CD4-positive, alpha-beta T cell treated with Interleukin-17A for 4 hours (primary cell): ENCODE data around the gene USP7.
"Not testable (repeated sequence)": the region's sequence is repeated elsewhere in the genome, so short reads cannot be mapped to it uniquely, and the experiment has no call there.

Source experiments
- DNase-seq: peaks from one replicate; pipeline ENCODE4 v3.0.0-alpha.2; 2020; ENCODE audit warnings: mixed read lengths

The USP7 gene

DNA sequence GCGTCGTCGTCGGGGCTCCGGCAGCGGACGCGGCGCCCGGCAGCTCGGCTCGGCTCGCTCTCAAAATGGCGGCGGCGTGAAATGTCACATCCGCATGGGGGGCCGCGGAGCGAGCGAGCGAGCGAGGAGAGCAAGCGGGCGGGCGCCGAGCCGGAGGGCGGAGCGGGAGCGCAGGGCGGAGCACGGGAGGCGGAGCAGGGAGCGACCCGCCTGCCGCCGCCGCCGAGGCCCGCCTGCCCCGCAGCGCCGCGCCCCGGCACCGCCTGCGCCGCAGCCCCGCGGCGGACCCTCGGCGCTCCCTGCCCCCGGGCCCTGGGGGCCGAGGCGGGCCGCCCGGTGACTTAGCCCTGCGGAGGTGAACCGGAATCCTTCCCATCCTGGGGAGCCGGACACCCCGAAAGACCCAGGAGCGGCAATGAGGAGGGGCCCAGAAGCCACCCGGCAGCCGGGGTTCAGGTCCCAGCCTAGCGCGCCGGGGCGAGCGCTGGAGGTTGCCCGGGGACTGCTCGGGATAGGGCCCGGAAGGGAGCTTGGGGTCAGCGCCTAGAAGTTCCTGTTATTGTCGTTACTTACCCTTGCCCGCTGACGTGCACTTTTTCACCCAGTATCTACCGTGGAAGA is at the start of gene USP7:
Gene USP7, minus strand, starts transcription at position 86 of the 621 bp plus-strand sequence. CDS start 621 bp downstream, outside the sequence.
- DNase-seq: peak; percentile 94

DNA sequence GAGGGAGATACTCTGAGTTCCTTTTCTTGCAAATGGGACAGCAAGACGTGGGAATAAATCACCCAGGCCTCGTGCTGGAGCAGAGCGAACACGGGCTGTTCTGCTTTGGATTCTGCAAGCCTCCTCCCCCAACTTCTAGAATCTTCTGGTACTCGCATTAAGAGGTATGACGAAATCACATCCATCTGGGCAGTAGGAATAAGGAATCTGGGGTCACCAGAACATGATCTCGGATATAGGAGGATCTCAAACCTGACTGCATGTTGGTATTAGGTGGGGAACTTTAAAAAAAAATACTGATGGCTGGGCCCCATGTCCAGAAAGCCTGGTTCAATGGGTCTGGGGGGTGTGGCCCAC is 49.8 kb upstream of the USP7 start:
- DNase-seq: no peak

DNA sequence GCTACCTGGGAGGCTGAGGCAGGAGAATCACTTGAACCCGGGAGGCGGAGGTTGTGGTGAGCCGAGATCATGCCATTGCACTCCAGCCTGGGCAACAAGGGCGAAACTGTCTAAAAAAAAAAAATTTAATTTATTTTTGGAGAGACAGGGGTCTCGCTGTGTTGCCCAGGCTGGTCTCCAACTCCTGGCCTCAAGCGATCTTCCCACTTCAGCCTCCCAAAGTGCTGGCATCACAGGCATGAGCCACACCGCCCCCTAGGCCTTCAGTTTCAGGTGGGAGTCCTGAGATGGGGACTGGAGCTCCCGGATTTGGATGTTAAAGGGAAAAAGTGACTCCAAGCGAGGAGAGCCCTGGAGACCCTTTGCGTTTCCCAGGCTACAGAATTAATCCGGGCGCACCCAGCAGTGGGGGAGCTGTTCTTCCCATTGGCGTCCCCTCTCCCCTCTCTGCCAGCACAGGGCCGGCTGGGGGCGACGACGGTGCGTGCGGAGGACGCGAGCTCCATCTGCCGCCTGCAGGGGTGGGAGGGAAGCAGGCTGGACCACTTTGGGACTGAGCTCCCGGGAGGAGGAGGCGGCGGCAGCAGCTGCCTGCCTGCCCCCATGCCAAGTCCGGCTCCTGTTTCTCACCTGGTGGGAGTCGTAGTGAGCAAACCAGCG is 49.3 kb upstream of the USP7 start:
- peak; percentile 10 for DNase-seq

DNA sequence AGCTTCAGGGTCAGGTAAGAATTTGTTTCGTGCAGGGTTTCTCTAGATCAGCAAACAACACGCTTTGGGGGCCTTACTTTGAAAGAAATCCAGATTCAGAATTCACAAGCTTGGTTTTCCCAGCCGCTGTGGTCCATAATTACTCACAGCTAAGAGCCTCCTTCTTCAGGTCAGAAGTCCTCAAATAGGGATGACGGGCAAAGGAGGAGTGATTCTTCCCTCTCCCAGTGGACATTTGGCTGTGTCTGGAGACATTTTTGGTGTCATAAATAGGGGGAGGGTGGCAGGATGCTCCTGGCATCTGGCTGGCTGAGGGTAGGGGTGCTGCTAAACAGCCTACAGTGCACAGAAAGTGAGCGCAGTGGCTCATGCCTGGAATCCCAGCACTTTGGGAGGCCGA is 48.6 kb upstream of the USP7 start:
- DNase-seq: no peak

DNA sequence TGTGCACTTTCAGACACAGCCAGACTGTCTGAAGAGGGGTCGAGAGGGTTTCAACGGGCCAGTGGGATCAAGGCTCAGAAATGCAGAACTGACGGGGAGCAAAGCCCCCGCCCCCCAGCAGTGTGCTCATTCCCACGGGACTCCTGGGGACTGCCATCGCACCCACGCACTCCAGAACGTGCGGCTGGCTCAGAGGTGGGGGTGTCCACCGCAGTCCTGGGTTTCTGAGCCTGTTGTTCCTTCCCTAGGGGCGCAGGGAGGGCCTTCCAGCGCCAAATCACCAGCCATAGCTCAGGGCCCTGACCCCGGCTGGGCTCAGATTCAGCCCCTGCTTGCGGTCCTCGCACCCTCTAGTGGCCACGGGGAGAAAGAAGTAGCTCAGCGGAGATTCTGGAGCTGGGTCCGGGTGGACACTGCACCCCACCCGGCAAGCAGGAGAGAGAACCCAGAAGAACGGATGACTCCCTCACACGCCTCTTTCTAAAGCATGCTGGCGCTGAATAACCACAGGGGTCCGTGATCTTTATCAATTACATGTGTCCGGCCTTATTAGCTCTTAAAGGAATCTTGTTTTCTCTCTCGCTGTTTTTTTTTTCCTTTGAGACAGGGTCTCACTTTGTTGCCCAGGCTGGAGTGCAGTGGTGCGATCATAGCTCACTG is 45.0 kb upstream of the USP7 start:
- DNase-seq: peak; percentile 76

DNA sequence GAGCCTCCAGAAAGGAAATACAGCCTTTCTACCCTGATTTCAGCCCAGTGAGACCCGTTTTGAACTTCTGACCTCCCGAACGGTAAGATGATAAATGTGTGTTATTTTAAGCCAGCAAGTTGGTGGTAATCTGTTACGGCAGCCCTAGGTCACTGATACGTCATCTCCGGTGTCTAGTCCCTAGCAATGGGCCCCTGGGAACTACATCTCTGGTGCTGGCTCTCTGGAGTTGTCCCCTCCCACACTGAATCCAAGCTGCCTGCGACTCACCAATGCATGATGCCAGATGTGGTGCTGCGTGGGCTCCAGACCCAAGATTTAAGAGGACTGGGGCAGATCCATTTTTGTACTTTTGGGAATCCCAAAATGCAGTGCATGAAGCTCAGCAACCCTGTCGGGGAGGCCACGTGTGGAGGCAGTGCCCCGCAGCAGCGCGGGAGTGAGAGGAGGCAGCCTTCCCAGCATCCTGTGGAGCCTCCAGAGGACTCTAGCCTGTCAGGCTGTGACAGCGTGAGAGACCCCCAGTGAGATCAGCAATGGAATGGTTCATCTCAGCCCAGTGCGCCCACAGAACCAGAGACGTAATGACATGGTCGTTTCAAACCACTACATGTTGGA is 43.6 kb upstream of the USP7 start:
- DNase-seq: no peak

DNA sequence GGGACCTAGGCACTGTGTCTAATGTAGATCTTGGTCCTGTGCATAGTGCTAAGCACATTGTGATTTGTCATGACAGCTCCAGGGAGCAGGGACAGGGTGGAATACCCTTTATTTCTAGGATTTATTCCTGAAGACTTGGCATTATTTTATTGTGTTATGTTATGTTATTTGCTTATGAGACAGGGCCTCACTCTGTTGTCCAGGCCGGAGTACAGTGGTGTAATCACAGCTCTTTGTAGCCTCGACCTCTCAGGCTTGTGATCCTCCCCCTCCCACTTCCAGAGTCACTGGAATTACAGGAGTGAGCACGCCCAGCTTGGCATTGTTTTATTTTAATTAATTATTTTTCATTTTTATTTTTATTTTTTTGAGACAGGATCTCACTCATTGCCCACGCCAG is 40.5 kb upstream of the USP7 start:
- no peak for DNase-seq

DNA sequence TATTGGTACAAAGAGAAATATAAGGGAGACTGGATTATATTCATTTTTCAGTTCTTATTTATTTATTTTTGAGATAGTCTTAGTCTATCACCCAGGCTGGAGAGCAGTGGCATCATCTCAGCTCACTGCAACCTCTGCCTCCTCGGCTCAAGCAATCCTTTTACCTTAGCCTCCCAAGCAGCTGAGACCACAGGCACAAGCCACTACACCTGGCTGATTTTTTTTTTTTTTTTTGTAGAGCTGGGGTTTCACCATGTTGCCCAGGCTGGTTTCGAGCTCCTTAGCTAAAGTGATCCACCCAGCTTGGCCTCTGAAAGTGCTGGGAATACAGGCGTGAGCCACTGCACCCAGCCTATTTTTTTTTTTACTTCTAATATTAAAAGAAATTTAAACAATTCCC is 40.1 kb upstream of the USP7 start:
- DNase-seq: no peak

DNA sequence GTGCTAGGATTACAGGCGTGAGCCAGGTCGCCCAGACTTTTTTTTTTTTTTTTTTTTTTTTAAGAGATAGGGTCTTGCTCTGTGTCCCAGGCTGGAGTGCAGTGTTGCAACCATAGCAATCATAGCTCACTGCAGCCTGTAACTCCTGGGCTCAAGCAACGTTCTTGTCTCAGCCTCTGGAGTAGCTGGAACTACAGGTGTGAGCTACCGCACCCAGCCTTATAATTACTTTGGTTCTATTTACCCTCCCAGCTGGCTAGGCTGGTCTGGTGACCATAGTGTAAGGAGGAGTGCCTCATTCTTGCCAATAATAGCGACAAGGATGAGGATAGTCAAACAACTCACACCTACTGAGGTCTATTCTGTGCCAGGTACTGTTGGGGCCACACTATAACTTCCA is 39.6 kb upstream of the USP7 start:
- no peak for DNase-seq

DNA sequence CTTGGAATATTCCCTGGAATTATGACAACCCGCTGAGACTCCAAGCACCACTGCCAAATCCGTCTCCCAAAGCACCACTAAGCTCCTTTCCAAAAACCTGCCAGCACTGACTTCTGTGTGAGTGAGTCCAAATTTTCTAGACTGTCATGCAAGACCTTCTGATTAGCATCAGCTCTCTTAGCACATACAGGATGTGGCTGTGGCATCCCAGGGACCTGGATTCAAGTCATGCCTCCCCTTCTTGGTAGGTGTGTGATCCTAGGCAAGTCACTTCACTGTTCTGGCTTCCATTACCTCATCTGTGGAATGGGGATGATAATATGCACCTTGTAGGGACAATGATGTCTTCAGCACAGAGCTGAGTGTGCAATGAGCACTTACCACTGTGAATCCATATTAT is 38.3 kb upstream of the USP7 start:
- DNase-seq: no peak

DNA sequence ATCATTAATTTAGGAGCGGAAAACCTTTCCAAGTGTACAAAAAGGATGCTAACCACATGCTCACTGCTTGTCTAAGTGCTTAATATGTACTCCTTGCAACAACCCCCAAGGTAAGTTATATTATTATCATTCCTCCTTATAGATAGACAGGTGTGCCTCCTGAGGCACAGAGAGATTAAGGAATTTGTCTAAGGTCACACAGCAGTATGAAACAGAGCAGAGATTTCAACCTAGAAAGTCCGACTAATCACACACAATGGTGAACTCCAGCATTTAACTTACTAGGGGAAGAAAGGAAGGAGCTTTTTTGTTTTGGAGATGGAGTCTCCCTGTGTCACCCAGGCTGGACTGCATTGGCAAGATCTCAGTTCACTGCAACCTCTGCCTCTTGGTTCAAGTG is 37.0 kb upstream of the USP7 start:
- DNase-seq: no peak

DNA sequence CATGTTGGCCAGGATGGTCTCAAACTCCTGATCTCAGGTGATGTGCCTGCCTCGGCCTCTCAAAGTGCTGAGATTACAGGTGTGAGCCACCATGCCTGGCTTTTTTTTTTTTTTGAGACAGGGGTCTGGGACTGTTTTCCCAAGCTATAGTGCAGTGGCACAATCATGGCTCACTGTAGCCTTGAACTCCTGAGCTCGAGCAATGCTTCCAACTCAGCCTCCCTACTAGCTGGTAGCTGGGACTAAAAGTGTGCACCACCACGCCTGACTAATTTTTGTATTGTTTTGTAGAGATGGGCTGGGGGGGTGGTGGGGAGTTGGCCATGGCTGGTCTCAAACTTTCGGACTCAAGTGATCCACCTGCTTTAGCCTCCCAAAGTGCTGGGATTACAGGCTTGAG is 36.1 kb upstream of the USP7 start:
- DNase-seq: no peak

DNA sequence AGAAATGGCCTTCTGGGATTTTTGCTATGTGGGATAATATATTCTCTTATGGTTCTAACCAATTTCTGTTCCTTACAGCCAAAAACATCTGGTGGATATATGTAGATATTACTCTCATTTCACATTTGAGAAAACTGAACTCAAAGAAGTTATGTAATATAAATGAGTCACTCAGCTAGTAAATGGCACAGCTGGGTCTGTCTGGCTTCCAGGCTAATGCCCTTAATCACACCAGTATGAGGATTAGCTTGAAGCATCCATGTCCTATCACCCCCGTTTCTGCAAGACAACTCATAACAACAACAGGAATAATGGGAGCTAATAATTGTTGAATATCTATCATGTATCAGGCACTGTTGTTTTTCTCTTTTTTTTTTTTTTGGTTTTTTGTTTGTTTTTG is 34.4 kb upstream of the USP7 start:
- DNase-seq: no peak

DNA sequence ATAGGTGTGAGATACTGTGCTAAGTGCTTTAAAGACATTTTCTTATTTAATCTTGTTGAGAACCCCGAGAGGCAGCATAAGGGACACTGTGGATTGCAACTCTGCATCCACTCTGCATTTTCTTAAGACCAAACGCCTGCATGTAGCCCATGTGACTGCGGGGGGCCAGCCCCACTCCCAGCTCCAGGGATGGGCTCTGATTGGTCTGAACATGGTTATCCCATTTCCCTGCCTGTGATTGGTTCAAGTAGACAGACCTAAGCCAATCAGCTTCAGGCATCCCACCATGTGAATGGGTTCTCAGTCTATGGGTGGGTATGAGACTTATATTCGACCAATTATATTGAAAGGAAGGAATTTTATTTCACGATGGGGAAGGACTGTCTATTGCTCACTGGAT is 33.2 kb upstream of the USP7 start:
- DNase-seq: no peak

DNA sequence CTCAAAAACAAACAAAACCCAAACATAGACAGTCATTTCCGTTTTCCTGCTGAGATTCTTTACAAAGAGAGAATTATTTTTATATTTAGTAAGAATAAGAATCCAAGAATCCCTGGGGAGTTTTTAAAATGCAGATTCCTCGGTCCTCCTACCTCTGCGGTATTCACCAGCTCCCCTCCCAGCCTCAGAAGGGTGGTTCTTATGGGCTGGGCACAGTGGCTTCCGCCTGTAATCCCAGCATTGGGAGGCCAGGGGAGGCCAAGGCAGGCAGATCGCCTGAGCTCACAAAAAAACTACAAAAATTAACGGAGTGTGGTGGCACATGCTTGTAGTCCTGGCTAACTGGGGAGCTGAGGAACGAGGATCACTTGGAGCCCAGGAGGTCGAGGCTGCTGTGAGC is 26.7 kb upstream of the USP7 start:
- DNase-seq: no peak

DNA sequence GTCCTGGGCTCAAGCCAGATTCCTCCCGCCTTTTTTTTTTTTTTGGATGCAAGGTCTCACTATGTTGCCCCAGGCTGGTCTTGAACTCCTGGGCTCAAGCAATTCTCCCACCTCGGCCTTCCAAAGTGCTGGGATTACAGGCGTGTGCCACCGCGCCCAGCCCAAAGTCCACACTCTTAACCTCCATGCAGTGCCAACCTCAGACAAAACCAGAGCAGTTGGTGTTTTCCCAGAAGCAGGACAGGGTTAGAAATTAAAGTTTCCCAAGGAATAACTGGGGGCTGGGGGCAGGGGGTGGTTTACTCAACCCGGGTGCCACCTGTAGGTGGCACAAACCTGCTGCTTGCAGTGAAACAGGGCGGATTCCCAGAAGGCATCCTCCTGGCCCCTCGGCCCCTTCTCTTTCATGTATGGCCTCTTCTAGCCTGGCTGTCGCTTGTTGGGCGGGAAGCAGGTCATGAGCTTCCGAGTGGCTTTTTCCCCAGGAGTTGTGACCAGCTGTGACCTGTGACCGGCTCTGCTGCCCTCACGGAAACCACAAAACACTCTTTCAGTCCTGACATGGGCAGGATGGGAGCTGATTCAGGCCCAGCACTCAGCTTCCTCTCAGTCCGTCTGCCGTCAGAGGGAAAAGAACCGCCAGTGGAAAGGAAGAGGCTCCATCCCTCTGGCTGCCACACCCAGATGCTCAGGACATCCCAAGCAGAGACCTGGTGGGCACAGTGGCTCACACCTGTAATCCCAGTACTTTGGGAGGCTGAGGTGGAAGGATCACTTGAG is 25.6 kb upstream of the USP7 start:
- no peak for DNase-seq

DNA sequence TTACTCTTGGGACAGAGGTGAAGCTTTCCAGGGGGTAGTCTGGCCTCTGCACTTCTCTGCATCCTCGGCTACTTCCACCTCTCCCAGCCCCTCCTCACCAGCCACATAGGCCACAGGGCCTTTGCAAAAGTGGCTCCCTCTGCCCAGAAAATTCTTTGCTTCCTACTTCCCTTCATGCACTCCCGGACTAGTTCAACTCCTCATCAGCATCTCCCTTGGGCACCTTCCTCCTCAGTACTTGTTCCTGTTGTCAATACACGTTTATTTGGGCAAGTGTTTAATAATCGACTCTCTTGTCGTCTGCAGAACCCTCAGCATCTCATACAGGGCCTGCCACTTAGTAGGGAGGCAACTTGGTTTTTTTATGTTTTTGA is 23.1 kb upstream of the USP7 start:
- DNase-seq: no peak

DNA sequence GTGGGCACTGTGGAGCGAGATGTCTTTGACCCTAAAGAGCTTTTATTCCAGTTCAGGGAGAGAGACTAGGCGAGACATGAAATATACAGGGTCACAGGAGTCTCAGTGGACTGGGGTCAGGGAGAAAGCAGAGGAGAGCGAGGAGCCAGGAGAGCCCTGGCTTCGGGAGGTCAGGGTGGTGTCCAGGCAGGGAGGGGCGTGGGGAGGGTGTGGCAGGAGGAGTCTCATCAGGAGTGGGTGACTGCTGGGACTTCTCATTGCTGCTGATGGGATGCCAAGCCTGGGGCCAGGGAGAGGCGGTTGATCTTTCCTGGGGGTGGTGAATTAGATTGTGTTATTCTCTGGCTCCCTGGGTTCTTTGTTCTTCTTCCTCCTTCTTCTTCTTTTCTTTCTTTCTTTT is 22.4 kb upstream of the USP7 start:
- no peak for DNase-seq

DNA sequence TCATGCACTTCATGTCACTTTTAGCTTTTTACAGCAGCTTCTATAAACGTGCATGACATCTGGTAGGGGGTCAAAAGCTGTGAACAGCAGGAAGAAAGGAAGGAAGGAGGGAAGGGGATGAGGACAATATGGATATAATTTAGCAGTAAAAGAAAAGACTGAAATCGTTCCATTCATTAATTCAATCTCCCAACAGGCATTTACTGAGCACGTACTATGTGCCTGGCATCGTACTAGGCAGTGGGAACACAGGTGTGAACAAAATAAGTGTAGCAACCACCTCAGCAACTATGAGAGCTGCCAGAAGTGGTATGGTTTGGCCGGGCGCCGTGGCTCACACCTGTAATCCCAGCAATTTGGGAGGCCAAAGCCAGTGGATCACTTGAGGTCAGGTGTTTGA is 19.1 kb upstream of the USP7 start:
- DNase-seq: no peak

DNA sequence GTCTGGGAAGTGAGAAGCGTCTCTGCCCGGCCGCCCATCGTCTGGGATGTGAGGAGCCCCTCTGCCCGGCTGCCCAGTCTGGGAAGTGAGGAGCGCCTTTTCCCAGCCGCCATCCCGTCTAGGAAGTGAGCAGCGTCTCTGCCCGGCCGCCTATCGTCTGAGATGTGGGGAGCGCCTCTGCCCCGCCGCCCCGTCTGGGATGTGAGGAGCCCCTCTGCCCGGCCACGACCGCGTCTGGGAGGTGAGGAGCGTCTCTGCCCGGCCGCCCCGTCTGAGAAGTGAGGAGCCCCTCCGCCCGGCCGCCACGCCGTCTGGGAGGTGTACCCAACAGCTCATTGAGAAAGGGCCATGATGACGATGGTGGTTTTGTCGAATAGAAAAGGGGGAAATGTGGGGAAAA is 18.2 kb upstream of the USP7 start:
- not testable (repeated sequence) for DNase-seq

DNA sequence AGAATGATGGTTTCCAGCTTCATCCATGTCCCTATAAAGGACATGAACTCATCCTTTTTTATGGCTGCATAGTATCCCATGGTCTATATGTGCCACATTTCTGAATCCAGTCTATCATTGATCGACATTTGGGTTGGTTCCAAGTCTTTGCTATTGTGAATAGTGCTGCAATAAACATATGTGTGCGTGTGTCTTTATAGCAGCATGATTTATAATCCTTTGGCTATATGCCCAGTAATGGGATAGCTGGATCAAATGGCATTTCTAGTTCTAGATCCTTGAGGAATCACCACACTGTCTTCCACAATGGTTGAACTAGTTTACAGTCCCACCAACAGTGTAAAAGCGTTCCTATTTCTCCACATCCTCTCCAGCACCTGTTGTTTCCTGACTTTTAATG is 12.5 kb upstream of the USP7 start:
- DNase-seq: not testable (repeated sequence)

DNA sequence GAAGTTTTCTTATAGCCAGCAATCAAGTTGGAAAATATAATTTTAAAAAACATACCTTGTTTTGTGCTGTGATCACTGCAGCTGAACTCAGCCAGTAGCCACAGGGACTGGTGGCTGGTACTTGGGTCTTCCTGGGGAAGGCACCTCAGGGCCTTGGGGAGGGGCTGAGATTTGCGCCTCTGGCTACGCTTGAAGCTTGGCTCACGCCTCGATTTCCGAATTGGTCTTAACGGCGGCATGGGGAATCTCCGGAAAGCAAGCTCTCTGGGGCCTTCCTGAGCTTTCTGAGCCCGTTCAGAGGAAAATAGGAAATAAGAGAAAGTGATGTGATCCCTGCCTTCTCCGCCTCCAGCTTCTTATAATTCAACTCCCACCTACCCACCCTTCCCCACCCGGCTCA is 11.3 kb upstream of the USP7 start:
- no peak for DNase-seq

DNA sequence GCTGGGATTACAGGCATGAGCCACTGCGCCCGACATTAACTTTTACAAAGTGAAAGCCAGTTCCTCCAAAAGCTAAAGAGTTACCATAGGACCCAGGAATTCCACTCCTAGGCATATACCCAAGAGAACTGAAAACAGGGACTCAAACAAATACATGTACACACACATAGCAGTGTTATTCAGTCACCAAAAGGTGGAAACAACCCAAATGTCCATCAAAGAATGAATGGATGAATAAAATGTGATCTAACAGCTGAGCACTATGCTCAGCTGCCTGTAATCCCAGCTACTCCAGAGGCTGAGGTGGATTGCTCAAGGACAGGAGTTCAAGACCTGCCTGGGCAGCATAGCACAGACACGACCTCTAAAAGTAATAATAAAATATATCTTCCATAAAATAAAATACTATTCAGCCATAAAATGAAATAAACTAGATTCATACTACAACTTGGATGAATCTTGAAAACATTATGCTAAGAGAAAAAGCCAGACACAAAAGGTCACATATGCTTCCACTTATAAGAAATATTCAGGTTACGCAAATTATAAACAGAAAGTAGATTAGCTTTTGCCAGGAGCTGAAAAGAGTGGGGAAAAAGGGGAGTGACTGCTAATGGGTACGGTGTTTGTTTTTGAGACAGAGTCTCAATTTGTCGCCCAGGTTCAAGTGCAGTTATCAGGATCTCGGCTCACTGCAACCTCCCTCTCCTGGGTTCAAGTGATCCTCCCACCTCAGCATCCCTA is 9.3 kb upstream of the USP7 start:
- DNase-seq: no peak
